ENCODE results near the gene EVA1A.

EVA1A gene

GRCh38 chr2:75552222-75552621 lies 8.5 kb downstream of the EVA1A start:
- Histone ChIP-seq H3K36me3 (ENCODE audit: control insufficient read depth in 2 of 2, insufficient read depth in 1 of 2, low read length in 2 of 2) (no peaks in the 10 kb centered on the region), H3K4me1 (ENCODE audit: control insufficient read depth, insufficient read depth, low read length) (no peaks in the 10 kb centered on the region), H3K27ac (ENCODE audit: extremely low read depth, low read depth, low read length) (no peak overlapping the region), H3K4me3 (ENCODE audit: low read depth, low read length) (no peak overlapping the region), H3K9me3 (ENCODE audit: control insufficient read depth, insufficient read depth, low read depth, low read length) (no peaks in the 10 kb centered on the region)
- POLR2A ChIA-PET, result no interaction called here
- no peak for TF ChIP-seq HOXD13 (CRISPR knock-in tag; IDR thresholded peaks at IDR 0.05; ENCODE audit: borderline replicate concordance)
- no peak for TF ChIP-seq TCF7L2 (IDR thresholded peaks at IDR 0.05; ENCODE audit: borderline replicate concordance, low read depth, low read length)
- no peak for TF ChIP-seq SCRT1 (tag by site-specific recombination; IDR thresholded peaks at IDR 0.05; ENCODE audit: borderline replicate concordance)
- no peak for TF ChIP-seq HIC1 (tag by site-specific recombination; IDR thresholded peaks at IDR 0.05)
- no peak for TF ChIP-seq ZNF664 (tag by site-specific recombination; IDR thresholded peaks at IDR 0.05)
- no peak for TF ChIP-seq ZNF510 (tag by site-specific recombination; IDR thresholded peaks at IDR 0.05; ENCODE audit: insufficient replicate concordance)
- no peak for TF ChIP-seq ZNF19 (tag by site-specific recombination; IDR thresholded peaks at IDR 0.05; ENCODE audit: low read depth)
- no peak for TF ChIP-seq BCL11B (tag by site-specific recombination; IDR thresholded peaks at IDR 0.05; ENCODE audit: low read depth)
- no peak for TF ChIP-seq ZNF16 (tag by site-specific recombination; IDR thresholded peaks at IDR 0.05; ENCODE audit: low read depth)
- CTCF ChIA-PET, result interaction anchor here (2.2 kb wide), 1 partner anchor 56 kb away, joined by 6 read pairs; no protein-coding TSS in a partner anchor

DNA sequence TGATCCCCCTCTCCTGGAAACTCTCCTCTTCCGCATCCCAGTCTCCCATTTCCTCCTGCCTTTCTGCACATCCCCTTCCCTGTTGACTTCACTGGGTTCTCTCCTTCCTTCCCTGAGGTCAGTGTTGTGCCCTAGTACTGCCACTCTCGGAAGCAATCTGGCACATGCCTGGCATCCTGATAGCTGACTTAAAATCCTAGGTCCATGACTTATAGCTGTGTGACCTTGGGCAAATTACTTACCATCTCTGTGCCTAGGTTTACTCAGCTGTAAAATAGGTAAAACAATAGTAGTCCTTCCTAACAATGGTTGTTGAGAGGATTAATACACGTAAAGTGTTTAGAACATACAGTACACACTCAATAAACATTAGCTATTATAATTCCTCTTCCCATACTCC lies 9.3 kb downstream of the EVA1A start:
- Histone ChIP-seq H3K36me3 (ENCODE audit: control insufficient read depth in 2 of 2, insufficient read depth in 1 of 2, low read length in 2 of 2) (no peaks in the 10 kb centered on the region), H3K4me1 (ENCODE audit: control insufficient read depth, insufficient read depth, low read length) (no peaks in the 10 kb centered on the region), H3K9me3 (ENCODE audit: control insufficient read depth, insufficient read depth, low read depth, low read length) (no peaks in the 10 kb centered on the region), H3K4me3 (ENCODE audit: low read depth, low read length) (no peak overlapping the region), H3K27ac (ENCODE audit: extremely low read depth, low read depth, low read length) (no peak overlapping the region)
- ChIA-PET POLR2A (no interaction called here), CTCF (interaction anchor here (2.2 kb wide), 1 partner anchor 57 kb away, joined by 6 read pairs; no protein-coding TSS in a partner anchor)
- TF ChIP-seq SP3 (tag by site-specific recombination; IDR thresholded peaks at IDR 0.05), result no peak
- TF ChIP-seq ZNF146 (tag by site-specific recombination; IDR thresholded peaks at IDR 0.05), result no peak
- TF ChIP-seq ZNF169 (tag by site-specific recombination; IDR thresholded peaks at IDR 0.05), result no peak
- TF ChIP-seq KLF10 (tag by site-specific recombination; IDR thresholded peaks at IDR 0.05), result no peak
- TF ChIP-seq ZNF660 (tag by site-specific recombination; IDR thresholded peaks at IDR 0.05), result no peak
- no peak for TF ChIP-seq ZSCAN18 (tag by site-specific recombination; IDR thresholded peaks at IDR 0.05)
- TF ChIP-seq ZXDB (tag by site-specific recombination; IDR thresholded peaks at IDR 0.05), result no peak
- no peak for TF ChIP-seq ZNF221 (tag by site-specific recombination; IDR thresholded peaks at IDR 0.05; ENCODE audit: borderline replicate concordance)
- no peak for TF ChIP-seq ZNF423 (tag by site-specific recombination; IDR thresholded peaks at IDR 0.05)
- TF ChIP-seq ZNF747 (tag by site-specific recombination; IDR thresholded peaks at IDR 0.05), result no peak
- TF ChIP-seq ZNF514 (tag by site-specific recombination; IDR thresholded peaks at IDR 0.05), result no peak
